ENCODE results near the gene SURF1.

- no peak for TF ChIP-seq CTCF (IDR thresholded peaks at IDR 0.05)
- TF ChIP-seq POLR2A (IDR thresholded peaks at IDR 0.05) = no peak
- TF ChIP-seq POLR2AphosphoS5 (IDR thresholded peaks at IDR 0.05) = no peak
Observed at GRCh38 chr9:133386338-133386737, 30.1 kb upstream of the SURF1 start.

Data from gastroesophageal sphincter (tissue), 3 donors.